ENCODE results near the gene RAD51B.

DNA sequence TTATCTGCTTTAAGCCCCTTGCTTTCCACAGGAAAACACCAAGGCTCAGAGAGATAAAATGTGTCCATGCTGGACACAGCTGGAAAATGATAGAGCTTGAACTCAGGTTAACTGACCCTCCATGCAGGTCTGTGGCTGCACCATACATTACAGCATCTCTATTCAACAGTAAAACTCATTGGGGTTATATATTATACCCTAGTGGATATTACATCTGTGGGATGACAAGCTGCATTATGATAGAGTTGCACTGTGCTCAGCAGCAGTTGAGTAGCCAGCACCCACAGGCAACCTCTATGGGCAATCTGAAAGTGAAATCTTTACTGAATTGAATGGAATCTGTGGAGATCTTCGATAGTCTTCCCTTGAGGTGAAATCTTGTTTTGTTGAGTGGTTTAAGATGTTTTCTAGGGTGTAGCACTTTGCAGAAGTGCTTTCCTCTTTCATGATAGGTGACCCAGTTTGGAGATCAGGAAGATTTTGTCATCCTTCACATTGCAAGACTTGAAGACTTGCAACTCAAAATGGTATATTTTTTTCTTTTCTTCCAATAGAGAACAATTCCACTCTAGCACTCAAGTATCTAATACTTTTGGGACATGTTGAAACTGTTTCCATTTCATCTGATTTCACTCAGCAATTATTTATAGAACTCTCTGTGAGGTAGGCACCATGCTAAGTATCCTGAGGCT, 389.2 kb downstream of the RAD51B start:
- TF ChIP-seq, protein P1, sequence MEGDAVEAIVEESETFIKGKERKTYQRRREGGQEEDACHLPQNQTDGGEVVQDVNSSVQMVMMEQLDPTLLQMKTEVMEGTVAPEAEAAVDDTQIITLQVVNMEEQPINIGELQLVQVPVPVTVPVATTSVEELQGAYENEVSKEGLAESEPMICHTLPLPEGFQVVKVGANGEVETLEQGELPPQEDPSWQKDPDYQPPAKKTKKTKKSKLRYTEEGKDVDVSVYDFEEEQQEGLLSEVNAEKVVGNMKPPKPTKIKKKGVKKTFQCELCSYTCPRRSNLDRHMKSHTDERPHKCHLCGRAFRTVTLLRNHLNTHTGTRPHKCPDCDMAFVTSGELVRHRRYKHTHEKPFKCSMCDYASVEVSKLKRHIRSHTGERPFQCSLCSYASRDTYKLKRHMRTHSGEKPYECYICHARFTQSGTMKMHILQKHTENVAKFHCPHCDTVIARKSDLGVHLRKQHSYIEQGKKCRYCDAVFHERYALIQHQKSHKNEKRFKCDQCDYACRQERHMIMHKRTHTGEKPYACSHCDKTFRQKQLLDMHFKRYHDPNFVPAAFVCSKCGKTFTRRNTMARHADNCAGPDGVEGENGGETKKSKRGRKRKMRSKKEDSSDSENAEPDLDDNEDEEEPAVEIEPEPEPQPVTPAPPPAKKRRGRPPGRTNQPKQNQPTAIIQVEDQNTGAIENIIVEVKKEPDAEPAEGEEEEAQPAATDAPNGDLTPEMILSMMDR (IDR thresholded peaks at IDR 0.05), result no peak
- no peak for TF ChIP-seq POLR2A (IDR thresholded peaks at IDR 0.05)
